Naive B cell (primary cell): Measurements from ENCODE around the gene TMOD4. TPM values are rescaled to one million over a fixed set of nuclear protein-coding genes. Genes with fewer than 3 reads are reported as not detected.
"Not testable (repeated sequence)": the region's sequence is repeated elsewhere in the genome, so short reads cannot be mapped to it uniquely, and the experiment has no call there.

Experiments
- ATAC-seq, 2 donors: fragments of 150-1000 bp; cut with Tn5 transposase; 2 replicates each; pipeline ENCODE4 v1.10.0; 2021; ENCODE audit warnings: low read depth in 2 of 2, mild to moderate bottlenecking in 2 of 2, moderate library complexity in 2 of 2
- DNase-seq: peaks from one replicate; pipeline ENCODE4 v3.0.0; 2022
- H3K27ac Mint-ChIP-seq, 6 donors: one replicate each; pipeline ENCODE4 v1.8.0; 2020 to 2022; ENCODE audit warnings: mild to moderate bottlenecking in 6 of 6, mixed read lengths in 6 of 6, moderate library complexity in 5 of 6, inconsistent platforms in 2 of 6
- H3K27me3 Mint-ChIP-seq, 3 donors: one replicate each; pipeline ENCODE4 v1.8.0; 2021 to 2022; ENCODE audit warnings: mixed read lengths in 3 of 3, mild to moderate bottlenecking in 1 of 3
- H3K36me3 Mint-ChIP-seq, 2 donors: one replicate each; pipeline ENCODE4 v1.8.0; 2020 to 2022; ENCODE audit warnings: mixed read lengths in 2 of 2, inconsistent platforms in 1 of 2, mild to moderate bottlenecking in 1 of 2
- H3K4me1 Mint-ChIP-seq, 3 donors: one replicate each; pipeline ENCODE4 v1.8.0; 2020 to 2022; ENCODE audit warnings: mixed read lengths in 3 of 3, inconsistent platforms in 1 of 3, mild to moderate bottlenecking in 1 of 3, moderate library complexity in 1 of 3
- H3K4me3 Mint-ChIP-seq, 8 donors: one replicate each; pipeline ENCODE4 v1.8.0; 2020 to 2022; ENCODE audit warnings: mild to moderate bottlenecking in 8 of 8, mixed read lengths in 8 of 8, moderate library complexity in 8 of 8, inconsistent platforms in 2 of 8
- H3K9me3 Mint-ChIP-seq, 7 donors: one replicate each; pipeline ENCODE4 v1.8.0; 2020 to 2022; ENCODE audit warnings: mixed read lengths in 7 of 7, mild to moderate bottlenecking in 5 of 7, inconsistent platforms in 2 of 7, moderate library complexity in 1 of 7
- polyA plus RNA-seq, 6 donors: library from polyadenylated mRNA; unstranded; fragments of 300-500 nt; fragmentation: Illumina TruSeq; gene quantifications; one replicate each; pipeline ENCODE4 v1.2.3, GENCODE V29; 2021; ENCODE audit warnings: low read depth in 6 of 6

TMOD4 gene
- polyA plus RNA-seq = 1 to 10 TPM in 1 of 6 donors, under 1 TPM in 2, not detected in 3; 0.32 to 1.2 (median 0.53) TPM

DNA sequence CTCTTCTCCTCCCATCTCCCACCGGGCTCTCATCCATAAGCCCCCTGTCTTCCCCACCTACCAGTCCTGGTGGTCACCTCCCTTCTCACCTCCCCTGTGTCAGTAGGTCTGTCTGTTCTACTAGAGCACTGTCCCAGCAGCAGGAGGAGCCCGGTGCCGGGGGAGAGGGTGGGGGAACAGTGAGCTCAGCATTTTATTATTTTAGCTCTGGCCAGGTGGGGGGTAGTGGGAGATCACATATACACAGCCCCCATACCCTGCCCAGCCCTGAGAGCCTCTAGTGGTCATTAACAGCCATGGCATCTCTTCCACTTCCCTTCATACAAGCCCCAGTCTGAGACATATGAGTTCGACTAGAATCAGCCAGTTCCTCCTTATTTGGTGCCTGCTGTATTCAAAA, at the start of gene TMOD4:
Gene TMOD4, minus strand, starts transcription at position 119 of the 400 bp plus-strand sequence. CDS start 1,106 bp downstream, outside the sequence.
- DNase-seq (no peak), ATAC-seq (peak; percentile 73 to 80)
- Mint-ChIP-seq H3K9me3 (no peaks in the 10 kb centered on the region), H3K4me1 (peaks cover 3 to 6% (median 4%) of the 10 kb centered on the region in 3 donors), H3K27me3 (no peaks in the 10 kb centered on the region), H3K4me3 (peak within 1 kb of the TSS in 2 of 8 donors; percentile 5 to 53), H3K27ac (peak within 1 kb of the TSS in 2 of 6 donors; percentile 16 to 75), H3K36me3 (peaks cover 4 to 27% of the 10 kb centered on the region in 2 donors)

DNA sequence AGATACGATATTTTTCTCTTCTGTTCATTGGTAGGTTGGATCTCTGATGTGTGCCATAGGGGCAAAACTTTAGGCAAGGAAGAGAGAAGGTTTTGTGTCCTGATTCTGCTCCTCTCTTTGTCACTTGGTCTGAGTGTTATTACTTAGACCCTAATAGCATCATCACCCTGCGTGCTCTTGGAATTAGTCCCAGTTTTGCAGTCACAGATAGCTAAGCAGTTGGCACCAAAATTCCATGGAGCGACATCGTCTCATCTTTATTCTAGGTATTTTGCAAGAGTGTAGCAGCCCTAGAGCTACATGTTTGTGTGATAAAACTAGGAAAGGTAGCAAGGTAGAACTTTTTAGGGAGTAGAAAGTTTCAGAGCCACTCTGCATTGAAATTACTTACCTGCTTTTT, 46.3 kb upstream of the TMOD4 start:
- peaks cover 0 to 6% of the 10 kb centered on the region in 2 donors for H3K36me3 Mint-ChIP-seq
- H3K4me3 Mint-ChIP-seq = no peak overlapping the region
- H3K27me3 Mint-ChIP-seq = no peaks in the 10 kb centered on the region
- peaks cover 0 to 10% (median 2%) of the 10 kb centered on the region in 3 donors for H3K4me1 Mint-ChIP-seq
- no peak for ATAC-seq
- H3K27ac Mint-ChIP-seq = peak overlapping the region in 1 of 6 donors; percentile 54
- DNase-seq = no peak
- H3K9me3 Mint-ChIP-seq = no peaks in the 10 kb centered on the region

DNA sequence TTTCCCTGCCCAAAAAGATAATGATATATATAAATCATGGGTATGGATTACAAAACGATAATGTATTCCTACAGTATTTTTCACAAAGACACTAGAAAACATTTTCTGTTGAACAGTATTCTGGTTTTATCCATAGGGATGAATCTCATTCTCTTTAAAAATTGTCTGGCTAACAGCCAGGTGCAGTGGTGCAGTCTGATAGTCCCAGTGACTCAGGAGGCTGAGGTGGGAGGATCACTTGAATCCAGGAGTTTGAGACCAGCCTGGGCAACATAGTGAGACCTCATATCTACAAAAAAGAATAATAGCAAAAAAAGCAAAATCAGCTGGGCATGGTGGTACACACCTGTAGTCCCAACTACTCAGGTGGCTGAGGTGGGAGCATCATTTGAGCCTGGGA, 45.8 kb upstream of the TMOD4 start:
- no peak for DNase-seq
- H3K4me1 Mint-ChIP-seq = peaks cover 2 to 11% (median 2%) of the 10 kb centered on the region in 3 donors
- H3K27me3 Mint-ChIP-seq = no peaks in the 10 kb centered on the region
- H3K4me3 Mint-ChIP-seq = no peak overlapping the region
- H3K36me3 Mint-ChIP-seq = peaks cover 0 to 6% of the 10 kb centered on the region in 2 donors
- peak overlapping the region in 1 of 6 donors; percentile 95 for H3K27ac Mint-ChIP-seq
- ATAC-seq = no peak
- no peaks in the 10 kb centered on the region for H3K9me3 Mint-ChIP-seq

DNA sequence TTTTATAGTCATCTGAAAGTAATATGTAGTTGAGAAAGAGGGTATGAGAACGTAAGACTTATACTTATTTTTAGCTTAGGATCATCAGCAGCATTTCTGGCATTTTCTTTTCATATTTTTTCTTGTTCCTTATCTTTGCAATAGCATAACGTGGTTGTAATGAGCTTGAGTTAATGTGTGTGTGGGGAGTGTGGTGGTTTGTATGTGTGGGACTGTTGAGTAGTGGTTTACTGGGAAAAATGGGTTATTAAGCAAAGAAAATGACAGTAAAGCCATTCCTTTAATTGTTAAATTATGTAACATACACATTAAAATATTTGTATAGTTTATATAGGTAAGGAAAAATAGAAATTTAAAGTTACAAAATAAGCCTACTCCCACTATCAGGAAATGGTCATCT, 37.8 kb upstream of the TMOD4 start:
- H3K27ac Mint-ChIP-seq = peak overlapping the region in 4 of 6 donors; percentile 10 to 84 (median 46)
- H3K4me3 Mint-ChIP-seq = peak overlapping the region in 1 of 8 donors; percentile 13
- ATAC-seq (no peak), DNase-seq (no peak)
- no peaks in the 10 kb centered on the region for H3K9me3 Mint-ChIP-seq
- peaks cover 13 to 20% (median 18%) of the 10 kb centered on the region in 3 donors for H3K4me1 Mint-ChIP-seq
- no peaks in the 10 kb centered on the region for H3K36me3 Mint-ChIP-seq
- H3K27me3 Mint-ChIP-seq = no peaks in the 10 kb centered on the region

DNA sequence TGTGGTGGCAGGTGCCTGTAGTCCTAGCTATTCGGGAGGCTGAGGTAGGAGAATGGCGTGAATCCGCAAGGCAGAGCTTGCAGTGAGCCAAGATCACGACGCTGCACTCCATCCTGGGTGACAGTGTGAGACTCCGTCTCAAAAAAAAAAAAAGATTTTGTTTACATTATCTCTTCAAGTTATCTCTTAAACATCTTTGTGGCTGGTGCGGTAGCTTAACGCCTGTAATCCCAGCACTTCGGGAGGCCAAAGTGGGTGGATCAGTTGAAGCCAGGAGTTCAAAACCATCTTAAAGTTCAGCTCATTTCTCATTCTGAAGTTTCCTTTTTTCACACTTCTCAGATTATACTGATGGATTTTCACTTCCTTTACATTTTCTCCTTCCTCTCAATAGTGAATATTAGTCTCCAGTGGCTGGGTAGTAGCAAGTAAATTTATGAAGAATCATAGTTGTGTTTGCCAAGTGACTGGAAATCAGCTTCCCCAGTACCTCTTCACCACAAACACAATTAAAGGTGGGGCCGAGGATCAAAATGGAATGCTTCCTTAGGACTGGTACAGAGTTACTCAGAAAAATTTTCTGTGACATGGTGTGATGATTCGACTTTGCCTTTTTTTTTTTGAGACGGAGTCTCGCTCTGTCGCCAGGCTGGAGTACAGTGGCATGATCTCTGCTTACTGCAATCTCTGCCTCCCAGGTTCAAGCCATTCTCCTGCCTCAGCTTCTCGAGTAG, 36.4 kb upstream of the TMOD4 start:
- ATAC-seq (no peak), DNase-seq (no peak)
- Mint-ChIP-seq H3K4me3 (peak overlapping the region in 1 of 8 donors; percentile 66), H3K36me3 (no peaks in the 10 kb centered on the region), H3K27ac (peak overlapping the region in 4 of 6 donors; percentile 35 to 69 (median 56)), H3K9me3 (no peaks in the 10 kb centered on the region), H3K4me1 (peaks cover 13 to 21% (median 20%) of the 10 kb centered on the region in 3 donors), H3K27me3 (no peaks in the 10 kb centered on the region)

DNA sequence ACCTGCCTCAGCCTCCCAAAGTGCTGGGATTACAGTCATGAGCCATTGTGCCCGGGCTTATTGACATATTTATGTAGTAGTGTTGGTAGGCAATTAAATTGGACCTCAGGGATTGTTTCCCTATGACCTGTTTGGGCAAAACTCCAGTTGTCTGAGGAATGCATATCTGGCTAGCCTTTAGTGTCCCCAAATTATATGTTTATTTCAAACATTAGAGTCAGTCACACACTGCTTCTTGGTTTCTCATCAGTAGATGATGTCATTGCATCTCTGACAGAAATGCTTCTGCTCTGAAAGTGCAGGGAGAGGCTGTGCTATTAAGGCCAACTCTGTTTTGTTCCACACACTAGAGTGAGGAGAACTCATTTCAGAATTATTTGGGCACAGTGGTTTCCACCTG, 35.0 kb upstream of the TMOD4 start:
- Mint-ChIP-seq H3K9me3 (no peaks in the 10 kb centered on the region), H3K36me3 (no peaks in the 10 kb centered on the region), H3K27me3 (no peaks in the 10 kb centered on the region), H3K4me3 (no peak overlapping the region), H3K4me1 (peaks cover 12 to 25% (median 17%) of the 10 kb centered on the region in 3 donors), H3K27ac (no peak overlapping the region)
- DNase-seq = no peak
- ATAC-seq = no peak

DNA sequence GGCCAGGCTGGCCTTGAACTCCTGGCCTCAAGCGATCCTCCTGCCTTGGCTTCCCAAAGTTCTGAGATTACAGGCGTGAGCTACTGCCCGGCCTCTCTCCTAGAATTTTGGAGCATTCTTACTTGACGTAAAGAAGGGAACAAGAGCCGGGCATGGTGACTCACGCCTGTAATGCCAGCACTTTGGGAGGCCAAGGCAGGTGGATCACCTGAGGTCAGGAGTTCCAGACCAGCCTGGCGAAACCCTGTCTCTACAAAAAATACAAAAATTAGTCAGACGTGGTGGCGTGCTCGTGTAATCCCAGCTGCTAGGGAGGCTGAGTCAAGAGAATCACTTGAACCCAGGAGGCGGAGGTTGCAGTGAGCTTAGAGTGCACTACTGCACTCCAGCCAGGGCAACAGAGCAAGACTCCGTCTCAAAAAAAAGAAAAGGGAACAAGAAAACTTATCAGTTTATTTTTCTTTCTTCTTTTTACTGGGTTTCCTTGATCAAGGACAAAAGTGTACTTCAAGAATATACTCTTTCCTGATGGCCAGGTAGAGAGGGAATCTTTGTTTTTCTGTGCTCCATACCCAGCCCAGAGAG, 29.7 kb upstream of the TMOD4 start:
- H3K4me3 Mint-ChIP-seq, DNase-seq, H3K27me3 Mint-ChIP-seq, H3K36me3 Mint-ChIP-seq, H3K9me3 Mint-ChIP-seq, ATAC-seq: not testable (repeated sequence)
- Mint-ChIP-seq H3K27ac (peak overlapping the region in 2 of 6 donors; percentile 21 to 28), H3K4me1 (peaks cover 8 to 34% (median 34%) of the 10 kb centered on the region in 3 donors)

DNA sequence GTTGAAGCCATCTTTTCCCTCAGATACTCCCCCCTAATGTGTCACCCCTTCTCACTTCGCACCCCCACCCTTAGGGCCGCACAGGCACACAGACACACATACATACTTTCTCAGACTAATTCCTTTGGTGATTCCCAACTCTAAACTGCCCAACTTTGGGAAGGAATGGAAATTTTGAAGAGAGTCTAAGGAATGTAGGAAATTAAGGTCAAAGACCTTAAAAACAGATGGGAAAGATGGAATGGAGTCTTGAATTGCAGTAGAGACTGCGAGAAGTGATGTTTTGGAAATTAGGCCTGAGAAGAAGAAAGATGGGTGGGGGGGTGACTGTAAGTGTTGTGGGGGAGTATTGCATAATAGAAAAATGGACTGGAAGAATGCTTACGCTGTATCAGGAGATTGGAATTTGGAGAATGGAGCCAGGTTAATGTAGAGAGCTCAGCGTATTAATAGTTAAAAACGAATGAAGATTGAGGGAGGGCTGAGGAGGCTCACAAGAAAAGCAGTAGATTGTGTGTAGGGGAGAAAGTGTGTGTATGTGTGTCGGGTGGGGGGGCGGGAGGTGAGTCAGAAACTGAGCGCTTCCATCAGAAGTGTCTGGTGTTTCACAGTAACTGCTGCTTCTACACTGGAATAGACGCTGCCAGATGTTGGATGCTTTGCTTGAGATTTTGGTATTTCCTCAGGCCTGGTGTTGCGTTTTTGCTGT, 24.2 kb upstream of the TMOD4 start:
- H3K9me3 Mint-ChIP-seq = no peaks in the 10 kb centered on the region

DNA sequence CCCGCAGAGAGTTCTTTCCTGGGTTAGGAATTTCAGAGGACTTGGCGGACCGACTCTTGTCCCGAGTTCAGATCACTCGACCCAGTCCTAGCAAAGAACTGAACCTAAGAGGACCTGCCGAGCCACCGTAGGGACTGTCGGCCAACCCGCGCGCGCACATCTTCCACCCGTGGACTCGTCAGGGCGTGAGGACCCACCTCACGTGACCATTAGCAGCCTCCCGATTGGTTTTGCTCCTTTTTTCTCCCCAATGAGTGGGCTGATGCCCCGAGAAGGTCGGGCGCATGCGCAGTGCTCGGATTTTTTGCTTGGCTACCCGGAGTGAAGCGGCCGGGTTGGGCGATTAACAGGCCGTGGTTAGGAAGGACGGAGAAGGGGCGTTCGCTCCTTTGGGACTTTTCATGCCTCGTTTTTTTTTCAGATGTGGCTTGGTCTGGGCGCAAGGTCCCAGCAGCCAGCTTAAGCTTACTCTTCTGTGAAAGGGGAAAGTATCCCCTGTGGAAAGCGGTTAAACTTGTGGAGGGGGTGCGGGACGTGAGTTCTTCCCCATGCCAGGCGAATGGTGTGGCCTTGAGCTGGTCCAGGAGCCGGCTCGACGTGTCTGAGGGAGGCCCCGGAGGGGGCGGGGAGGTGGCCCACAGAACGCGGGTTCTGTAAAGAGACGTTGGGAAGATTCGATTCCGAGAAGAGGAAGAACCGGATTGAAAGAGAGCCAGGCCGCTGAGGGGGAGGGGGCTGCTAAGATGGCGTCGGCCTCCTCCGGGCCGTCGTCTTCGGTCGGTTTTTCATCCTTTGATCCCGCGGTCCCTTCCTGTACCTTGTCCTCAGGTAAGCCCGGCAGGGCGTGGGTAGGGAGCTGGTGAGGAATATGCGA, 22.7 kb upstream of the TMOD4 start, which contains the start of gene PIP5K1A:
Gene PIP5K1A, plus strand, starts transcription at position 299 of the 874 bp plus-strand sequence. Its CDS starts 445 bp downstream, at position 744.
- peak; percentile 91 to 94 for ATAC-seq
- peak within 1 kb of the TSS; percentile 96 to 99 (median 98) for H3K27ac Mint-ChIP-seq
- peak within 1 kb of the TSS; percentile 93 to 100 (median 98) for H3K4me3 Mint-ChIP-seq
- peaks cover 34 to 46% (median 40%) of the 10 kb centered on the region in 3 donors for H3K4me1 Mint-ChIP-seq
- peak; percentile 96 for DNase-seq
- peaks cover 0 to 9% of the 10 kb centered on the region in 2 donors for H3K36me3 Mint-ChIP-seq
- H3K27me3 Mint-ChIP-seq = peaks cover 0 to 5% (median 0%) of the 10 kb centered on the region in 3 donors
- H3K9me3 Mint-ChIP-seq = no peaks in the 10 kb centered on the region

More for the DNA sequence above, 24.2 kb upstream of the TMOD4 start:
- Mint-ChIP-seq H3K4me3 (peak overlapping the region; percentile 93 to 100 (median 98)), H3K27ac (peak overlapping the region; percentile 24 to 99 (median 98)), H3K4me1 (peaks cover 34 to 54% (median 52%) of the 10 kb centered on the region in 3 donors), H3K27me3 (no peaks in the 10 kb centered on the region), H3K36me3 (peaks cover 0 to 9% of the 10 kb centered on the region in 2 donors)
- no peak for DNase-seq
- no peak for ATAC-seq

DNA sequence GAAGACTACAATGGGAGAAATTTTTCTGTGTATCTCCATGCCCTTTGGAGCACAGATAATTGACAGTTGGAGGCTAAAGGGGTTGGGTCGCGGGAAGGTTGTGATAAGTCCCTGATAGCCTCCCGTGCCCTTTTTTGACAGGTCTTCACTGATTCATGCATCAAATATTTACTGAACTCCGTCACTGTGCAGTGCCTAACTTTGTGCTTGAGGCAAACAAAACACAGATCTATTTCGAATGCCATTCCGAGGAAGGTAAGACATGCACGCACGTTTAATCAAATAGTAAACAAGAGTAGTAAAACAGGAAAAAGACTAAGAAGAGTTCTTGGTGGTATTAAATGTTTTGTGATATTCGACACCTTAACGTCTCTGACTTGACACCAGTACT, 22.1 kb upstream of the TMOD4 start:
- Mint-ChIP-seq H3K27me3 (peaks cover 0 to 5% (median 0%) of the 10 kb centered on the region in 3 donors), H3K4me1 (peaks cover 34 to 44% (median 40%) of the 10 kb centered on the region in 3 donors), H3K36me3 (peaks cover 0 to 9% of the 10 kb centered on the region in 2 donors), H3K9me3 (no peaks in the 10 kb centered on the region), H3K27ac (peak overlapping the region; percentile 94 to 99 (median 98)), H3K4me3 (peak overlapping the region; percentile 93 to 100 (median 98))
- ATAC-seq (no peak), DNase-seq (no peak)

DNA sequence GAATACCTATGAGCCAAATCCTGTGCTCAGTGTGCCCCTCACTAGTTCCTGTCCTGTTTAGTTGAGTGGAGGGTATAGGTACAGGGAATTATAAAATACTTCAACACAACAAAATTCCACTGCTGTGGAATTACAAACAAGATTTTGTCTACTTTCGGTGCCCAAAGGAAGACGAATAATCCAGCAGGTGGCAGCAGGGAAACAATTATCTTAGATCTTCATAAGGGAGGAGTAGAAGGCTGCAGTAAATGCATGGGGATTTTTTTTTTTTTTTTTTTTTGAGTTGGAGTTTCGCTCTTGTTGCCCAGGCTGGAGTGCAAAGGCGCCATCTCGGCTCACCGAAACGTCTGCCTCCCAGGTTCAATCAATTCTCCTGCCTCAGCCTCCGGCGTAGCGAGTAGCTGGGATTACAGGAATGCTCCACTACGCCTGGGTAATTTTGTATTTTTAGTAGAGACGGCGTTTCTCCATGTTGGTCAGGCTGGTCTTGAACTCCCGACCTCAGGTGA, 20.6 kb upstream of the TMOD4 start:
- H3K9me3 Mint-ChIP-seq = no peaks in the 10 kb centered on the region
- peaks cover 29 to 33% (median 29%) of the 10 kb centered on the region in 3 donors for H3K4me1 Mint-ChIP-seq
- ATAC-seq (peak; percentile 21 to 27), DNase-seq (peak; percentile 48)
- peaks cover 0 to 9% of the 10 kb centered on the region in 2 donors for H3K36me3 Mint-ChIP-seq
- peaks cover 0 to 5% (median 0%) of the 10 kb centered on the region in 3 donors for H3K27me3 Mint-ChIP-seq
- H3K27ac Mint-ChIP-seq = peak overlapping the region in 1 of 6 donors; percentile 24
- peak overlapping the region in 6 of 8 donors; percentile 20 to 78 (median 56) for H3K4me3 Mint-ChIP-seq
